CD14-positive monocyte (primary cell): ENCODE measurements around the gene TRIAP1. TPM values are rescaled to one million over a fixed set of nuclear protein-coding genes. Genes with fewer than 3 reads are reported as not detected.
"Not testable (repeated sequence)": the region's sequence is repeated elsewhere in the genome, so short reads cannot be mapped to it uniquely, and the experiment has no call there.

Source experiments
- DNase-seq, 3 donors: peaks; one replicate each; pipeline ENCODE4 v3.0.0-alpha.2; 2011 to 2022
- H2AFZ ChIP-seq: 2 replicates; pipeline ENCODE4 v1.6.0; 2012; ENCODE audit warnings: mild to moderate bottlenecking, low read depth, low read length, inconsistent platforms; ENCODE audit not compliant: insufficient read depth, poor library complexity, severe bottlenecking
- H3K27ac ChIP-seq, 2 donors: 1 replicate in 1 of 2; 2 replicates in 1 of 2; pipeline ENCODE4 v1.5.1; 2012 to 2013; ENCODE audit warnings: low read length in 2 of 2, control low read depth in 1 of 2, inconsistent platforms in 1 of 2, low read depth in 1 of 2, mild to moderate bottlenecking in 1 of 2
- H3K27me3 ChIP-seq, 2 donors: one replicate each; pipeline versions ENCODE4 v1.6.0 to v1.6.1; 2011 to 2013; ENCODE audit warnings: low read length in 2 of 2; ENCODE audit not compliant: control insufficient read depth in 2 of 2, insufficient read depth in 2 of 2
- H3K36me3 ChIP-seq, 2 donors: replicated peaks in 1 of 2; 1 replicate in 1 of 2; 2 replicates in 1 of 2; pipeline versions ENCODE4 v1.5.1 to v1.6.1; 2012 to 2013; ENCODE audit warnings: low read length in 2 of 2, control low read depth in 1 of 2, inconsistent platforms in 1 of 2, mild to moderate bottlenecking in 1 of 2; ENCODE audit not compliant: insufficient read depth in 2 of 2, control insufficient read depth in 1 of 2
- H3K4me1 ChIP-seq, 2 donors: 1 replicate in 1 of 2; 2 replicates in 1 of 2; pipeline versions ENCODE4 v1.5.1 to v1.6.1; 2012 to 2013; ENCODE audit warnings: low read length in 2 of 2, control low read depth in 1 of 2, inconsistent platforms in 1 of 2, mild to moderate bottlenecking in 1 of 2, moderate library complexity in 1 of 2; ENCODE audit not compliant: insufficient read depth in 2 of 2, control insufficient read depth in 1 of 2
- H3K4me2 ChIP-seq: replicated peaks from 2 replicates; pipeline ENCODE3; 2012; ENCODE audit warnings: low read length, moderate library complexity, mild to moderate bottlenecking; ENCODE audit not compliant: poor library complexity, severe bottlenecking; ENCODE audit errors: extremely low read depth
- H3K4me3 ChIP-seq, 3 experiments: fragments of 200-600 bp in 1 of 3; sonication (generic) in 1 of 3; replicated peaks in 1 of 3; 1 replicate in 2 of 3; 2 replicates in 1 of 3; pipeline ENCODE4 v1.5.1; 2011 to 2013; ENCODE audit warnings: low read length in 3 of 3, mild to moderate bottlenecking in 3 of 3, control low read depth in 2 of 3, low read depth in 2 of 3, inconsistent platforms in 1 of 3, moderate library complexity in 1 of 3
- H3K79me2 ChIP-seq: 2 replicates; pipeline ENCODE4 v1.6.0; 2012; ENCODE audit warnings: mild to moderate bottlenecking, control low read depth, inconsistent platforms, low read length, moderate library complexity; ENCODE audit not compliant: insufficient read depth
- H3K9ac ChIP-seq: 2 replicates; pipeline ENCODE4 v1.6.0; 2017; ENCODE audit warnings: low read length, mild to moderate bottlenecking; ENCODE audit not compliant: insufficient read depth, poor library complexity, severe bottlenecking
- H3K9me3 ChIP-seq, 2 donors: replicated peaks in 1 of 2; 1 replicate in 1 of 2; 2 replicates in 1 of 2; pipeline versions ENCODE4 v1.5.1 to v1.6.1; 2012 to 2013; ENCODE audit warnings: low read length in 2 of 2, control low read depth in 1 of 2; ENCODE audit not compliant: control insufficient read depth in 1 of 2, insufficient read depth in 1 of 2
- H4K20me1 ChIP-seq: 2 replicates; pipeline ENCODE4 v1.6.0; 2012; ENCODE audit warnings: mild to moderate bottlenecking, low read length, control low read depth, moderate library complexity; ENCODE audit not compliant: insufficient read depth
- H3K27ac Mint-ChIP-seq, 7 donors: one replicate each; pipeline ENCODE4 v1.8.0; 2020; ENCODE audit warnings: mild to moderate bottlenecking in 7 of 7, mixed read lengths in 7 of 7, moderate library complexity in 6 of 7, inconsistent platforms in 2 of 7
- H3K27me3 Mint-ChIP-seq, 3 donors: one replicate each; pipeline ENCODE4 v1.8.0; 2021 to 2022; ENCODE audit warnings: low read depth in 3 of 3, mild to moderate bottlenecking in 3 of 3, mixed read lengths in 3 of 3, moderate library complexity in 3 of 3, inconsistent platforms in 1 of 3
- H3K36me3 Mint-ChIP-seq, 2 donors: one replicate each; pipeline ENCODE4 v1.8.0; 2020; ENCODE audit warnings: mixed read lengths in 2 of 2, inconsistent platforms in 1 of 2, mild to moderate bottlenecking in 1 of 2
- H3K4me1 Mint-ChIP-seq: one replicate; pipeline ENCODE4 v1.8.0; 2020; ENCODE audit warnings: mild to moderate bottlenecking, mixed read lengths
- H3K4me3 Mint-ChIP-seq, 2 donors: one replicate each; pipeline ENCODE4 v1.8.0; 2020; ENCODE audit warnings: mild to moderate bottlenecking in 2 of 2, mixed read lengths in 2 of 2, moderate library complexity in 1 of 2
- H3K9me3 Mint-ChIP-seq, 7 donors: one replicate each; pipeline ENCODE4 v1.8.0; 2020 to 2022; ENCODE audit warnings: mixed read lengths in 7 of 7, mild to moderate bottlenecking in 6 of 7, moderate library complexity in 6 of 7, inconsistent platforms in 2 of 7
- WGBS: methylation state at CpG from one replicate; pipeline ENCODE4 v1.1.5; 2013; ENCODE audit warnings: missing lambda C conversion rate; ENCODE audit not compliant: insufficient coverage; 5-methylcytosine and 5-hydroxymethylcytosine counted together
- intact Hi-C, 2 donors: fragments of 100-400 bp; cut with micrococcal nuclease; formaldehyde crosslinking; loops; one replicate each; pipeline versions ENCODE4 v1.15.0 to v1.15.1; 2023
- polyA plus RNA-seq, 3 donors: library from polyadenylated mRNA; depleted of rRNA in 1 of 3; unstranded in 2 of 3; stranded (reverse) in 1 of 3; fragments of 300-500 nt in 2 of 3; fragments of >200 nt in 1 of 3; fragmentation: Illumina TruSeq in 2 of 3; gene quantifications; 1 replicate in 2 of 3; 2 replicates in 1 of 3; pipeline ENCODE4 v1.2.3, GENCODE V29; 2012 to 2021
- TF ChIP-seq, protein P1 (sequence below): fragments of 200-600 bp; IDR thresholded peaks from one replicate; pipeline ENCODE4 v1.8.0; 2022; ENCODE audit warnings: antibody characterized with exemption, mild to moderate bottlenecking

Gene TRIAP1
- polyA plus RNA-seq, 3 donors, result 11.3 to 61.9 (median 57.0) TPM

- Histone ChIP-seq H3K9me3 (no peaks in the 10 kb centered on the region), H4K20me1 (peaks cover 46% of the 10 kb centered on the region), H3K79me2 (peaks cover 30% of the 10 kb centered on the region), H2AFZ (no peak overlapping the region), H3K4me2 (no peak overlapping the region), H3K4me3 (no peak overlapping the region), H3K4me1 (no peaks in the 10 kb centered on the region), H3K27me3 (no peaks in the 10 kb centered on the region), H3K36me3 (peaks cover 41 to 79% of the 10 kb centered on the region in 2 donors), H3K9ac (no peak overlapping the region), H3K27ac (no peak overlapping the region)
- intact Hi-C loops, result no loop called here
- DNase-seq, result no peak
- TF ChIP-seq, protein P1, sequence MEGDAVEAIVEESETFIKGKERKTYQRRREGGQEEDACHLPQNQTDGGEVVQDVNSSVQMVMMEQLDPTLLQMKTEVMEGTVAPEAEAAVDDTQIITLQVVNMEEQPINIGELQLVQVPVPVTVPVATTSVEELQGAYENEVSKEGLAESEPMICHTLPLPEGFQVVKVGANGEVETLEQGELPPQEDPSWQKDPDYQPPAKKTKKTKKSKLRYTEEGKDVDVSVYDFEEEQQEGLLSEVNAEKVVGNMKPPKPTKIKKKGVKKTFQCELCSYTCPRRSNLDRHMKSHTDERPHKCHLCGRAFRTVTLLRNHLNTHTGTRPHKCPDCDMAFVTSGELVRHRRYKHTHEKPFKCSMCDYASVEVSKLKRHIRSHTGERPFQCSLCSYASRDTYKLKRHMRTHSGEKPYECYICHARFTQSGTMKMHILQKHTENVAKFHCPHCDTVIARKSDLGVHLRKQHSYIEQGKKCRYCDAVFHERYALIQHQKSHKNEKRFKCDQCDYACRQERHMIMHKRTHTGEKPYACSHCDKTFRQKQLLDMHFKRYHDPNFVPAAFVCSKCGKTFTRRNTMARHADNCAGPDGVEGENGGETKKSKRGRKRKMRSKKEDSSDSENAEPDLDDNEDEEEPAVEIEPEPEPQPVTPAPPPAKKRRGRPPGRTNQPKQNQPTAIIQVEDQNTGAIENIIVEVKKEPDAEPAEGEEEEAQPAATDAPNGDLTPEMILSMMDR, result no peak
- H3K36me3 Mint-ChIP-seq, result peaks cover 29 to 62% of the 10 kb centered on the region in 2 donors
- 94% methylated on average over 3 of the region's 3 CpGs for WGBS
- no peak overlapping the region for H3K4me3 Mint-ChIP-seq
- H3K27me3 Mint-ChIP-seq, result peaks cover 0 to 2% (median 1%) of the 10 kb centered on the region in 3 donors
- H3K4me1 Mint-ChIP-seq, result no peaks in the 10 kb centered on the region
- H3K27ac Mint-ChIP-seq, result peak overlapping the region in 1 of 7 donors; percentile 15
- no peaks in the 10 kb centered on the region for H3K9me3 Mint-ChIP-seq
Observed at GRCh38 chr12:120453060-120453750, 7.0 kb upstream of the TRIAP1 start.

DNA sequence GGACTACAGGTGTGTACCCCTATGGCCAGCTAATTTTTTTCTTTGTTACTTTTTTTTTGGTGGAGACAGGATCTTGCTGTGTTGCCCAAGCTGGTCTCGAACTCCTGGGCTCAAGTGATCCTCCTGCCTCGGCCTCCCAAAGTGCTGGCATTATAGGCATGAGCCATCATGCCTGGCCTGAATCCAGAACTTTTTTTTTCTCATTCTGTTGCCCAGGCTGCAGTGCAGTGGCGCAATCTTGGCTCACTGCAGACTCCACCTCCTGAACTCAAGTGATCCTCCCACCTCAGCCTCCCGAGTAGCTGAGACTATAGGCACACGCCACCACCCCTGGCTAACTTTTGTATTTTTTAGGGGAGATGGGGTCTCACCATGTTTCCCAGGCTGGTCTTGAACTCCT, 6.3 kb upstream of the TRIAP1 start:
- Histone ChIP-seq H3K79me2 (peaks cover 37% of the 10 kb centered on the region), H4K20me1 (peaks cover 42% of the 10 kb centered on the region), H3K36me3 (peaks cover 36 to 73% of the 10 kb centered on the region in 2 donors)
- H3K4me1 Mint-ChIP-seq, H3K4me1 ChIP-seq, H3K4me3 ChIP-seq, H3K27me3 Mint-ChIP-seq, H3K9me3 Mint-ChIP-seq, intact Hi-C loops, H3K4me2 ChIP-seq, H3K27me3 ChIP-seq, H2AFZ ChIP-seq, H3K9me3 ChIP-seq, H3K4me3 Mint-ChIP-seq, DNase-seq, H3K9ac ChIP-seq, H3K27ac ChIP-seq: not testable (repeated sequence)
- H3K36me3 Mint-ChIP-seq, result peaks cover 27 to 58% of the 10 kb centered on the region in 2 donors
- H3K27ac Mint-ChIP-seq, result peak overlapping the region in 2 of 7 donors; percentile 36 to 41
- WGBS, result 89% methylated on average over 2 of the region's 5 CpGs
